ENCODE measurements around the gene ITIH4.

DNA sequence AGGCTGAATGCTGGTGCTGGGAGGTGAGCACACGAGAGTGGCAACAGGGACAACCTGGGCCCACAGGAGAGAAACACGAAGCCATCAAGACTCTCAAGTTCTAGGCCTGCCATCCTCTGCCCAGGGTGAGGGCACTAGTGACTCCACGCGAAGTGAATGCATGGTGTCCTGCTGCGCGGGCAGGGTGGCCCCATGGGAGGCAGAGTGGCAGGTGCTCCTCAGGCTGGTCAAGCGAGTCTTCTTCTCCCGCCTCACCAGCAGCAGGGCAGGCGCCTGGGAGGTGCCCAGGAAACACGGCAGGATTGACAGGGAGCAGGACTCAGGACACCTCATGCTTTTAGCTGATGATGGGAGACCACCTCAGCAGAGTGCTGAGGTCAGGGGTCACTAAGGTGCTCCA is 40.0 kb upstream of the ITIH4 start:
- TF ChIP-seq EZH2 (IDR thresholded peaks at IDR 0.05; ENCODE audit: borderline replicate concordance, low read depth, low read length, poor library complexity, severe bottlenecking) = no peak
- TF ChIP-seq, protein P1, sequence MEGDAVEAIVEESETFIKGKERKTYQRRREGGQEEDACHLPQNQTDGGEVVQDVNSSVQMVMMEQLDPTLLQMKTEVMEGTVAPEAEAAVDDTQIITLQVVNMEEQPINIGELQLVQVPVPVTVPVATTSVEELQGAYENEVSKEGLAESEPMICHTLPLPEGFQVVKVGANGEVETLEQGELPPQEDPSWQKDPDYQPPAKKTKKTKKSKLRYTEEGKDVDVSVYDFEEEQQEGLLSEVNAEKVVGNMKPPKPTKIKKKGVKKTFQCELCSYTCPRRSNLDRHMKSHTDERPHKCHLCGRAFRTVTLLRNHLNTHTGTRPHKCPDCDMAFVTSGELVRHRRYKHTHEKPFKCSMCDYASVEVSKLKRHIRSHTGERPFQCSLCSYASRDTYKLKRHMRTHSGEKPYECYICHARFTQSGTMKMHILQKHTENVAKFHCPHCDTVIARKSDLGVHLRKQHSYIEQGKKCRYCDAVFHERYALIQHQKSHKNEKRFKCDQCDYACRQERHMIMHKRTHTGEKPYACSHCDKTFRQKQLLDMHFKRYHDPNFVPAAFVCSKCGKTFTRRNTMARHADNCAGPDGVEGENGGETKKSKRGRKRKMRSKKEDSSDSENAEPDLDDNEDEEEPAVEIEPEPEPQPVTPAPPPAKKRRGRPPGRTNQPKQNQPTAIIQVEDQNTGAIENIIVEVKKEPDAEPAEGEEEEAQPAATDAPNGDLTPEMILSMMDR (conservative IDR thresholded peaks at IDR 0.05; ENCODE audit: low read depth, low read length) = no peak
